NCI-H748 (cell line): ENCODE data around the gene RAB4B.
A peak's percentile ranks its signal among the peaks of the same experiment; 100 is the strongest.
"Not testable (repeated sequence)": the region's sequence is repeated elsewhere in the genome, so short reads cannot be mapped to it uniquely, and the experiment has no call there.

Experiments used
- DNase-seq: peaks from one replicate; lab custom pipeline; 2025; ENCODE audit not compliant: unreplicated experiment; lab: John Stamatoyannopoulos, UW

Gene RAB4B

DNA sequence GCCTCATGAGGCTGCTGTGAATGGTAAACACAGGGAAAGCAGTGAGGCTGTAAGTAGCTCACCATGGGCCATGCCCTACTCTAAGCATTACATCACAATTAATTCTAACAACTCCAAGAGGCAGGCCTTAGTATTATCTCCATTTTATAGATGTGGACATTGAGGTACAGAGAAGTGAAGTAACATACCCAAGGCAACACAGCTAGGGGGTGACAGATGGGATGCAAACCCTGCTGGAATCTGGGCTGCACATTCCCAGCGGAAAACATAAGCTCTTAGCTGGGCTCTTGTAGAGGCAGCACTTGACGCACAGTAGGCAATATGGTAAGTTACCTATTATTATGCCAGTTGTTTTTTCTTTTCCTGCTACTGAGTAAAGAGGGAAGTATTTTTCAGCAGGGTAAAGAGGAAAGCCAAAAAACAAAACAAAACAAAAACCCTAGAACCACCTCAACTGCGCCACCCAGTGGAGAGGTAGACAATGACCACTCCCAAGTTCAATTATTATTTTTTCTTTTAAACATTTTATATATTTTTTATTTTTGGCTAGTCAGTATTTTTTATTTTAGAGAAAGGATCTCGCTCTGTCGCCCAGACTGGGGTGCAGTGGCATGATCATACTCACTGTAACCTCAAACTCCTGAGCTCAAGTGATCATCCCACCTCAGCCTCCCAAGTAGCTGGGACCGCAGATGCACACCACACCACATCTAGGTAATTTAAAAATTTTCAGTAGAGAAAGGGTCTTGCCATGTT is 41.6 kb downstream of the RAB4B start:
- peak; percentile 37 for DNase-seq

DNA sequence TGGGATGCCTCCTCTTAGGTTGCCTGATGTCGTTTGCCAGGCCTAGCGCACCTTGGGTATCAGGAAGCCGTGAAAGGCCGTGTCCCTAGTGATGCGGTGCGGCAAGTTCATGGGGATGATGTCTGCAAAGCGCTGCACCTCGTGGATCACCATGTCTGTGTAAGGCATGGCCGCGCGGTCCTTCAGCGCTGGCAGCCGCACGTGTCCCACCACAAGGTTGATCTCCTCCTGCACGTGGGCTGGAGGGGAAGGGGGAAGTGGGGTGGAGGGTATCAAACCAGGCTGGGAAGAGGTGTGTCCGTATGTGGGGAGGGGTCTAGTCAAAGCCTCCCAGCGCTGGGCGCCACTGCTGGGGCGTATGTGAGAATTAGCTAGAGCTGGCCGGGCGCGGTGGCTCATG is 44.1 kb downstream of the RAB4B start:
- DNase-seq = no peak

DNA sequence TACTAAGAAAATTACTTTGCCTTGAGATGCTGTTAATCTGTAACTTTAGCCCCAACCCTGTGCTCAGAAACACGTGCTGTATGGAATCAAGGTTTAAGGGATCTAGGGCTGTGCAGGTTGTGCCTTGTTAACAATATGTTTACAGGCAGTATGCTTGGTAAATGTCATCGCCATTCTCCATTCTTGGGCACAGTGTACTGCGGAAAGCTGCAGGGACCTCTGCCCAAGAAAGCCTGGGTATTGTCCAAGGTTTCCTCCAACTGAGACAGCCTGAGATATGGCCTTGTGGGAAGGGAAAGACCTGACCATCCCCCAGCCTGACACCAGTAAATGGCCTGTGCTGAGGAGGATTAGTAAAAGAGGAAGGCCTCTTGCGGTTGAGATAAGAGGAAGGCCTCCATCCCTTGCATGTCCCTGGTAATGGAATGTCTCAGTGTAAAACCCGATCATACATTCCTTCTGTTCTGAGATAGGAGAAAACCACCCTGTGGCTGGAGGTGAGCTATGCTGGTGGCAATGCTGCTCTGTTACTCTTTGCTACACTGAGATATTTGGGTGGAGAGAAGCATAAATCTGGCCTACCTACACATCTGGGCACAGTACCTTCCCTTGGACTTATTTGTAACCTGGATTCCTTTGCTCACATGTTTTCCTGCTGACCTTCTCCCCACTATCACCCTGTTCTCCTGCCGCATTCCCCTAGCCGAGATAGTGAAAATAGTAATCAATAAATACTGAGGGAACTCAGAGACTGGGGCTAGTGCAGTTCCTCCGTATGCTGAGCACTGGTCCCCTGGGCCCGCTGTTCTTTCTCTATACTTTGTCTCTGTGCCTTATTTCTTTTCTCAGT is 44.9 kb downstream of the RAB4B start:
- not testable (repeated sequence) for DNase-seq

DNA sequence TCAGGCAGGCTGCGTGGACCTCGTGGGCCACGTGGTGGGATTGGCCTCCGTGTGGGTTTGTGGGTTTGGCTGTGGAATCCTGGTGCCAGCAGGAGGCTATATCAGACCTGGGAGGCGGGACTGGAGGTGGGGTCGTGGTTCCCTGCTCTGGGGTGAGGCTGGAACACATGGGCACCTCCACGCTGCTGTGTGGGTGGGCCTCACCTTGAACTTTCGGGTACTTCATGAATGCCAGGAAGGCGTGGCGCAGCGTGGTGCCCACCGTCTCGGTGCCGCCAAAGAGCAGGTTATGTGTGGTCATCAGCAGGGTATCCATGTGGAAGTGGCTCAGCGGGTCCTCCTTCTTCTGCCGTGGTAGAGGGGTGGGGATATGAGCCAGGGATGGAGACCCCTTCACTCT is 46.9 kb downstream of the RAB4B start:
- DNase-seq = not testable (repeated sequence)

DNA sequence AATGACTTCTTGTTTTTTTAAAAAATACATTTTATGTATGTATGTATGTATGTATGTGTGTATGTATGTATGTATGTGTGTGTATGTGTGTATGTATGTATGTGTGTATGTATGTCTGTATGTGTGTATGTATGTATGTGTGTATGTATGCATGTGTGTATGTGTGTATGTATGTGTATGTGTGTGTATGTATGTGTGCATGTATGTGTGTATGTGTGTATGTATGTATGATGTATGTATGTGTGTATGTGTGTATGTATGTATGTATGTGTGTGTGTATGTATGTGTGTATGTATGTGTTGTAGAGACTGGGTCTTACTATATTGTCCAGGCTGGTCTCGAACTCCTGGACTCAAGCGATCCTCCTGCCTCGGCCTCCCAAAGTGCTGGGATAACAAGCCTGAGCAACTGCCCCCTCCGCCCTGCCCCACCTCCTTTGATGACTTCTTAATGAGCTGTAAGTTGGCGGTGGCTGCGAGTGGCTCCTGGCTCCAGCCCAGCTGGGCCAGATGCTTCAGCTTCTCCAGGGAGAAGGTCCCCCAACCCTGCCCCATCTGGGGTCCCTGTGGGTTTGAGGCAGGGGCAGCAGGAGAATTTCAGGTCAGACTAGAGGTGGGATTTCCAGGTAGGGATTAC is 47.5 kb downstream of the RAB4B start:
- not testable (repeated sequence) for DNase-seq

DNA sequence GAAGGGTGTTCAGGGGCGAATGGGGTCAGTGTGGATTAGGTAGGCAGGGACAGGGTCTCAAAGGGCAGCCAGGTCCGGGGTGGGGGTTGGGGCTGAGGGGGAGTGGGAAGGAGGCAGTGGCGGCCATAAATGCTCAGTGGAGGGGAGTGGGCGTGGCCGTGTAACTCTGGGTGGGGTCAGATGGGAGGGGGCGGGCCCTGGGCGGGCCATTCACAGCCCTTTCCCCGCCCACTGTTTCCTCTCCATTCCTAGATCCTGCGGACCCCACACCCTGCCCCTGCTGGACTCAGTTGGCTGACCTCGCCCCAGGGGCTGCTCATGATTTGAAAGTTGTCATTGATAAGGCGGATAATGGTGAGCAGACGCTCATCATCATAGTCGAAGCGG is 48.3 kb downstream of the RAB4B start:
- DNase-seq = not testable (repeated sequence)

DNA sequence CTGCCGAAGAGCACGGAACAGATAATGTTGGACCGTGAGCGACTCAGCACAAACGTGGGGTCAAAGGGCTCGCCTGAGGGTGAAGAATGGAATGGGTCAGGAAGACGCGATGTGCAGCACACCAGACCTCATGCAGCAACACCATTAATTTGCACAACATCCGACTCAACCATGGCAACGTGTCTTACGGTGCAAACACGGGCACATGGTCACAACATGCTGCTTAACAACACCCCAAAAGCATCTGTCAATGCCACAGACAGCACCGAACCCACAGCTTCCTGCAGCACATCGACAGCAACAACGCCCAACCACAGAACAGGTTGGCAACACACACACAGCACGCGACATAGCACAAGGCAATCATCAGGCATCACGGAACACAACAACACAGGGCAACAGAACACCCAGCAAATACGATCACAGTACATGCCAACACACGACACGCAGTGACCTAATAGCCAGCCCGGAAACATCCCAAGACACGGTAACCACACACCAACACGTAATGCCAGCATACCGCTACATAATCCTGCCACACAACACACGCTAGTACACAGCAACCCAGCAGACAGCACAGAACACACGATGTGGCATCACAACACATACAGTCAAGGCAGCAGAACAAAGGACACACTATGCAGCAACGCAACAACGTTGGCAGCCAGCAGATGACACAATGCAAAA is 48.8 kb downstream of the RAB4B start:
- DNase-seq = not testable (repeated sequence)

DNA sequence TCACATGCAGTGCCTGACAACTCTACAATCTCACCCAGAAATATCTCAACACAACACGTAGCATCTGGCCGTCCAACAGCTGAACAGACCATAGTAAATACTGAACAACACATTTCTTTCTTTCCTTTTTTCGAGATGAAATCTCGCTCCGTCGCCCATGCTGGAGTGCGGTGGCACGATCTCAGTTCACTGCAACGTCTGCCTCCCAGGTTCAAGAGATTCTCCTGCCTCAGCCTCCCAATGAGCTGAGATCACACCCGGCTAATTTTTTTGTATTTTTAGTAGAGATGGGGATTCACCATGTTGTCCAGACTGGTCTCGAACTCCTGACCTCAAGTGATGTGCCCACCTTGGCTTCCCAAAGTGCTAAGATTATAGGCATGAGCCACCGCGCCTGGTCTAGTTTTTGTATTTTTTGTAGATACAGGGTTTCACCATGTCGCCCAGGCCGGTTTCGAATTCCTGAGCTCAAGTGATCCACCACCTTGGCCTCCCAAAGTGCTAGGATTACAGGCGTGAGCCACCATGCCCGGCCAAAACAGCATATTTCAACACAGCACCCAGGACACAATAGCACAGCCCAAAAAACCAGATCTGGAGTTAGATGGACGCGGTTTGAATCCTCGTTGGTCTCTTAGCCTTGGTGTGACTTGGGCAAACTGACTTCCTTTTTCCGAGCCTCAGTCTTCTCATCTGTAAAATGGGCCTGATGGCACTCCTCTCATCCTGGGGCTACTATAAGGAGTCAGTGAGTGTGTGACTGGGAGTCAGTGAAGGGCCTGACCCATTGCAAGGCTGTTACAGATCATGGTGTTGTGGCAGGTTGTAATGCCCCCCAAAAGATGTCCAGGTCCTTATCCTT is 49.6 kb downstream of the RAB4B start:
- DNase-seq = no peak

DNA sequence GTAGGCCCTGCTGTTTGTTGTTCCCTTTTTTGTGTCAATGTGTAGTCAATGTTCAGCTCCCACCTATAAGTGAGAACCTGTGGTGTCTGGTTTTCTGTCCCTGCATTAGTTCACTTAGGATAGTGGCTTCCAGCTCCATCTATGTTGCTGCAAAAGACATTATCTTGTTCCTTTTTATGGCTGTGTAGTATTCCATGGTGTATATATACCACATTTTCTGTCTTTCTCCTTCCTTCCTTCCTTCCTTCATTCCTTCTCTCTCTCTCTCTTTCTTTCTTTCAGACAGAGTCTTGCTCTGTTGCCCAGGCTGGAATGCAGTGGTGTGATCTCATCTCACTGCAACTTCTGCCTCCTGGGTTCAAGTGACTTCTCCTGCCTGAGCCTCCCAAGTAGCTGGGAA is 51.2 kb downstream of the RAB4B start:
- no peak for DNase-seq

DNA sequence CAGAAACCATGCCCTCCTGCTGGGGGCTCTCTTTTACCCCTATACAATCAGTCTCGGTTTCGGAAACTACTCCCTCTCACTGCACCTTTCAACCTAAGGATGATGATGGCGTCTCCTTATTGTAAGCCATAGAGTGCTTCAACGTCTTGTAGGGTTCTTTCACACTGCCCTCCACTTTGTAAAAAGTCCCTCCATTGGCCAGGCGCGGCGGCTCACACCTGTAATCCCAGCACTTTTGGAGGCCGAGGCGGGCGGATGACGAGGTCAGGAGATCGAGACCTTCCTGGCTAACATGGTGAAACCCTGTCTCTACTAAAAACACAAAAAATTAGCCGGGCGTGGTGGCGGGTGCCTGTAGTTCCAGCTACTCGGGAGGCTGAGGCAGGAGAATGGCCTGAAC is 52.7 kb downstream of the RAB4B start:
- not testable (repeated sequence) for DNase-seq

DNA sequence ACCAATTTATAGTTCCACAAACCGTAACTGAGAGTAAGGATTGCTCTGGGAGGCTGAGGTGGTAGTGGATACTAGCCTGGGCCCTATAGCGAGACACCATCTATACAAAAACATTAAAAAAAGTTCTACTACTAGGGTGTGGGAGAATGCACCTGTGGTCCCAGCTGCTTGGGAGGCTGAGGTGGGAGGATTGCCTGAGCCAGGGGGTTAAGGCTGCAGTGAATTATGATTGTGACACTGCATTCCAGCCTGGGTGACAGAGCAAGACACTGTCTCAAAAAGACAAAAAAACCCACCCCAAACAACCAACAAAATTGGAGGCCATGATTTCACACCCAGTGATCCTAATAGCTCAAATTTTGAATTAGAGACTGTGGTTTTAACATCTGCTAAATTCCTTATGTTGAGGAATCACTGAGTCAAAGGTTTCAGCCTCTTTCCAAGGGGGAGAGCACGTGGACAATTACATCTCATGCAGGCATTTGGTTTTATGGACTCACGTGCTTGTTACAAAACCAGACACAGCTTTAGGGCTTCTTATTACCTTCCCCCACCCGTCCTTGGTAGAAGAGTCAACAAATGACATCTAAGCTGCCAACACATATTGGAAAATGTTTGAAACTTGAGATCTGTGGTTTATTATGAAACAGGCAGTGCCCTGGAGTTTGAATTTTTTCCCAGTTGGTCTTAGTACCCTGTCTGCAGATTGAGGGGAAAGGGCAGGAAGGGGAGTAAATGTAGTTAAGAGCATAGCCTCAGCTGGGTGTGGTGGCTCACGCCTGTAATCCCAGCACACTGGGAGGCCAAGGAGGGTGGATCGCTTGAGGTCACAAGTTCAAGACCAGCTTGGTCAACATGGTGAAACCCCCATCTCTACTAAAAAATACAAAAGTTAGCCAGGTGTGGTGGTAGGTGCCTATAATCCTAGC is 53.7 kb downstream of the RAB4B start:
- peak; percentile 15 for DNase-seq

DNA sequence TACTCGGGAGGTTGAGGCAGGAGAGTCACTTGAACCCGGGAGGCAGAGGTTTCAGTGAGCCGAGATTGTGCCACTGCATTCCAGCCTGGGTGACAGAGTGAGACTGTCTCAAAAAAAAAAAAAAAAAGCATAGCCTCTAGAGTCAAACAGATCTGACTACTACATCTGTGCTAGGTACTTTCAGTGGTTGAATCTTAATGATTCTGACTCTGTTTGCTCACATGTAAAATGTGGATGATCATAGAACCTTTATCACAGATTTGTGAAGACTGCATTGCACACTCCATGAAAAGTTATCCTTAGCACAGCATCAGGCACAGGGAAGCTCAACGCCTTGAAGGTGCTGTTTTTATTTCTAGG is 54.4 kb downstream of the RAB4B start:
- not testable (repeated sequence) for DNase-seq

DNA sequence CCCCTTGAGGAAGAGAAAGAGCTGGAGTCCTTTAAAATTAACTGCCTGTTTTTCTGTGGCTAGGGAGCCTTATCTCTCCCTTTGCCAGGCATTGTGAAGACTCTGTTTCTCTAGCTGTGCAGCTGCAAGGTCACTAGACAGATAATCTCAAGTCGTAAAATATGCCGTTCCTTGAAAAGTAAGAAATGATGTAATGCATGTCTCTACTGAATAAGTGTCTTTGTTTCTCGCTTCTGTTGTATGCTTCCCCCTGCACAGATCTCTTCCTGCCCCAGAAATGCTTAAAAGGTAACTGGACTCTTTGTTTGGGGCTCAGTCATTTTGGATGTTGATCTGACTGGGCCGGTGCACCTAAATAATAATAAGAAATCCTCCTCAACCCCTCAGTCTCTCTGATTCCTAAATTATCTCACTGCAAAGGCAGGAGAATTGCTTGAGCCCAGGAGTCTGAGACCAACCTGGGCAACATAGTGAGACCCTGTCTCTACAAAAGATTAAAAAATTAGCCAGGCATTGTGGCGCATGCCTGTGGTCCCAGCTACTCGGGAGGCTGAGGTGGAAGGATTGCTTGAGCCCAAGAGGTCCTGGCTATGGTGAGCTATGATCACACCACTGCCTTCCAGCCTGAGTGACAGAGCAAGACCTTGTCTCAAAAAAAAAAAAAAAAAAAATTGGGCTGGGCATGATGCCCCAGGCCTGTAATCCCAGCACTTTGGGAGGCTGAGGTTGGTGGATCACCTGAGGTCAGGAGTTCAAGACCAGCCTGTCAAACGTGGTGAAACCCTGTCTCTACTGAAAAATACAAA is 55.9 kb downstream of the RAB4B start:
- DNase-seq = not testable (repeated sequence)

DNA sequence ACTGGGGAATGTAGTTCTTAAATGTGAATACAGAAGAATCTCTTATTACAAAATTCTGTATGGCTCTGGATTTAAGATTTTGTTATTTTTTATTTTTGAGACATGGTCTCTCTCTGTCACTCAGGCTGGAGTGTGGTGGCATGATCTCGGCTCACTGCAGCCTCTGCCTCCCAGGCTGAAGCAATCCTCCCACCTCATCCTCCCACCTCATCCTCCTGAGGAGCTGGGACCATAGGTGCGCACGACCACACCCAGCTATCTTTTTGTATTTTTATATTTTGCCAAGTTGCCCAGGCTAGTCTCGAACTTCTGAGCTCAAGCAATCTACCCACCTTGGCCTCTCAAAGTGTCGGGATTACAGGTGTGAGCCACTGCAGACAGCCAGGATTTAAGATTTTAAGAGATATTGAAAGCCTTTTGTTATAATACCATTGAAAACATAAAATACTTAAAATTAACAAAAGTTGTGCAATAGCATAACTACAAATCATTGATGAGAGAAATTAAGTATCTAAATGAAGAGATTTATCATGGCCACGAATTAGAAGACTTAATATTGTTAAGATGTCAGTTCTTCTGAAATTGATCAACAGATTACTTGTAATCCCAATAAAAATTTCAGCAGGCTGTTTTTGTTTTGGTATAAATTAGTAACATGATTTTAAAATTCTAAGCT is 58.8 kb downstream of the RAB4B start:
- DNase-seq = no peak

DNA sequence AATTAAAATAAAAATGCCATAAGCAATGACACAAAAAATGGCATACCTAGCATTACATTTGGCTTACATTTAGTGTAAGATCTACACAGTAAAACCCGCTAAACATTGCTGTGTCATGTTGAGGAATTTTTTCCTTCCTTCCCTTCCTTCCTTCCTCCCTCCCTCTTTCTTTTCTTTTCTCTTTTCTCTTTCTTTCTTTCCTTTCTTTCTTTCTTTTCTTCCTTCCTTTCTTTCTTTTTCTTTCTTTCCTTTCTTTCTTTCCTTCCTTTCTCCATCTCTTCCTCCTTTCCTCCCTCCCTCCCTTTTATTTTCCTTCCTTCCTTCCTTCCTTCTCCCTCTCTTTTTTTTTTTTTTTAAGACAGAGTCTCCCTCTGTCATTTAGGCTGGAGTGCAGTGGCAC is 60.4 kb downstream of the RAB4B start:
- DNase-seq = not testable (repeated sequence)

DNA sequence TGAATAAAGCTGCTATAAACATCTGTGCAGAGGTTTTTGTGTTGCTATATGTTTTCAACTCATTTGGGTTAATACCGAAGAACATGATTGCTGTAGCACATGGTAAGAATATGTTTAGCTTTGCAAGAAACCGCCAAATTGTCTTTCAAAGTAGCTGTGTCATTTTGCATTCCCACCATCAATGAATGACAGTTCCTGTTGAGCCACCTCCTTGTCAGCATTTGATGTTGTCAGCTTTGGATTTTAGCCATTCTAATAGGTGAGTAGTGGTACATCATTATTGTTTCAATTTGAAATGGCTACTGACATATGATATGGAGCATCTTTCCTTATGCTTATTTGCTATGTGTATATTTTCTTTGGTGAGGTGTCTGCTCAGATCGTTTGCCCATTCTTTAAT is 64.0 kb downstream of the RAB4B start:
- DNase-seq = not testable (repeated sequence)

DNA sequence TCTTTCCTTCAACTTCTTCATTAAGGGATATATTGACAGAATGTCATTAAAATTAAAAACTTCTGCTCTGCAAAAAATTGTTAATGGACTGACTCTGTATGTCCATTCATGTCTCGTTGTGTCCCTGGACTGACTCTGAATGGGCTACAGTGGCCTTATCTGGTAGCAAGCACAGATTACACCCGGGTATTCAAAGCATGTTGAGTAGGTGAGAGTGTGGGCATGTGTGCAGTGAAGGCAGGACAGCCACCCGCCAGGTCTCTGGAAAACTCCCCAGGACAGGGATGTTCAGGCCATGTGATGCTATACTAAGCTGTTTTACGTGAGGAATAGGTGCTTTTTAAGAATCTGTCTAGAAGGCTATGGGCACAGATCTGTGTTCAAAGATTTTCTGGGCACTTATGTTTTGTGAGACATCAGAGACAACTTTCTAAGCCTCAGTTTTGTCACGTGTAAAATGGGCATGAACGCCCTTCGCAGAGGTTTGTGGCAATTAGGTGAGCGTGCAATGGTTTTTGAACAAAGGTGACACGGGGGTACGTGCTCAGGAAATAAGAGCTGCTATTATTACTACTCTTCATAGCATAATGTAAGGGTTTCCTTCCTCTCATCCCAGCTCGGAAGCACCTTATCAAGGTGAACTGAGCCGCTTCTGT is 65.1 kb downstream of the RAB4B start:
- not testable (repeated sequence) for DNase-seq
